GM19397 (cell line): ENCODE data around the gene PSMC5.
"Not testable (repeated sequence)": the region's sequence is repeated elsewhere in the genome, so short reads cannot be mapped to it uniquely, and the experiment has no call there.

Experiments
- ATAC-seq: cut with Tn5 transposase; IDR thresholded peaks from one replicate; pipeline ENCODE4 v1.9.1; 2021; ENCODE audit warnings: mild to moderate bottlenecking, moderate library complexity; ENCODE audit not compliant: unreplicated experiment

The PSMC5 gene

GRCh38 chr17:63869491-63870291, 42.5 kb downstream of the PSMC5 start:
- not testable (repeated sequence) for ATAC-seq

GRCh38 chr17:63870292-63870665, 43.0 kb downstream of the PSMC5 start:
- not testable (repeated sequence) for ATAC-seq

- ATAC-seq: not testable (repeated sequence)
Observed at GRCh38 chr17:63871646-63872365, 44.6 kb downstream of the PSMC5 start.

GRCh38 chr17:63873577-63873976, 46.3 kb downstream of the PSMC5 start, which contains the start of gene CSH2:
Gene CSH2, minus strand, starts transcription at chr17:63873677. Its CDS starts 63 bp downstream, at chr17:63873614.
- not testable (repeated sequence) for ATAC-seq

GRCh38 chr17:63874061-63874626, 46.9 kb downstream of the PSMC5 start:
- ATAC-seq: not testable (repeated sequence)

- ATAC-seq: not testable (repeated sequence)
Observed at GRCh38 chr17:63874693-63875092, 47.5 kb downstream of the PSMC5 start.

GRCh38 chr17:63878413-63878812, 51.2 kb downstream of the PSMC5 start:
- not testable (repeated sequence) for ATAC-seq

GRCh38 chr17:63880706-63881105, 53.5 kb downstream of the PSMC5 start:
- ATAC-seq: no peak

- ATAC-seq: not testable (repeated sequence)
Observed at GRCh38 chr17:63881337-63881736, 54.1 kb downstream of the PSMC5 start.
